Measurements from ENCODE around the gene ENSA. TPM values are rescaled to one million over a fixed set of nuclear protein-coding genes. Genes with fewer than 3 reads are reported as not detected.
"Not testable (repeated sequence)": the region's sequence is repeated elsewhere in the genome, so short reads cannot be mapped to it uniquely, and the experiment has no call there.

ENSA gene
- total and polyA plus RNA-seq, 3 experiments from 2014 or later: 72.5 to 252 (median 249) TPM

DNA sequence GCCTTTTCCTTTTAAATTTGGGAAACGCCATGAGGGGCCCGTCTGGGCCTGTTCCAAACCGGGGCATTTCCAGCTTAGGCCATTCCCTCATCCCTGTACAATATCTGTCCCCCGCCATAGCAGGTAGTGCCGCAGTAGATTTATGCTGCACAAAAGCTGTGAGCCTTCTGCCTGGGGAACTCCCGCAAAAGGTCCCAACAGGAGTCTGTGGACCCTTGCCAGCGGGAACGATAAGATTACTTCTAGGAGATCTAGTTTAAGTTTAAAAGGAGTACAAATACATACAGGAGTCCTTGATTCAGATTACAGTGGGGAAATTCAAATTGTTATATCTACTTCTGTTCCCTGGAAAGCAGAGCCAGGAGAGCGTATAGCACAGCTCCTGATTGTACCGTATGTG lies 25.2 kb upstream of the ENSA start:
- H3K36me3 ChIP-seq (ENCODE audit: insufficient read depth, low read length): peaks cover 11% of the 10 kb centered on the region
- POLR2A ChIA-PET; H3K4me3 Mint-ChIP-seq; H3K27ac ChIP-seq (ENCODE audit: low read depth, low read length); DNase-seq; H3K4me1 ChIP-seq (ENCODE audit: insufficient read depth, low read length); H3K9me3 ChIP-seq (ENCODE audit: low read length); H3K27me3 Mint-ChIP-seq; H3K4me3 ChIP-seq (ENCODE audit: low read length); H3K4me1 Mint-ChIP-seq; H3K27me3 ChIP-seq (ENCODE audit: insufficient read depth, low read length, poor library complexity, severe bottlenecking); H3K9me3 Mint-ChIP-seq: not testable (repeated sequence)
- Mint-ChIP-seq H3K36me3 (peaks cover 0 to 59% (median 12%) of the 10 kb centered on the region in 3 donors), H3K27ac (peak overlapping the region in 1 of 8 donors; percentile 77)
- CTCF ChIA-PET: interaction anchor here (1.6 kb wide), 1 partner anchor 94 kb away, joined by 4 read pairs; no protein-coding TSS in a partner anchor

DNA sequence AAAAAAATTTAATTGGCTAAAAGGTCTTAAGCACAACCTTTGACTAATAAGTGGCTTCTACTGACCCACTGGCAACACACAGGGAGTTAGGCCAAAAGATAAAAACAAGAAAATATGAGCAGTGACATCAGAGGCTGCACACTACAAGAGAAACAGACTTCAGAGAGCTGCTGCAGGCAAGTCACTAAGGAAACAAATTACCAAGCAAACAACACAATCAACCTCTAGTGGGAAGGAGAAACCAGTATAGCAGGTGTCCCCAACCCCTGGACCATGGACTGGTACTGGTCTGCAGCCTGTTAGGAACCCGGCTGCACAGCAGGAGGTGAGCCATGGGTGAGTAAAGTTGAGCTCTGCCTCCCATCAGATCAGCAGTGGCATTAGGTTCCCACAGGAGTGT lies 20.8 kb upstream of the ENSA start:
- no peaks in the 10 kb centered on the region for H3K4me1 ChIP-seq (ENCODE audit: insufficient read depth, low read length)
- no peak overlapping the region for H3K27ac ChIP-seq (ENCODE audit: low read depth, low read length)
- Mint-ChIP-seq H3K4me1 (peaks cover 2 to 7% (median 6%) of the 10 kb centered on the region in 3 donors), H3K4me3 (no peak overlapping the region), H3K36me3 (peaks cover 0 to 64% (median 11%) of the 10 kb centered on the region in 3 donors), H3K27ac (no peak overlapping the region), H3K9me3 (no peaks in the 10 kb centered on the region), H3K27me3 (peaks cover 0 to 2% of the 10 kb centered on the region in 2 donors)
- ChIA-PET CTCF (no interaction called here), POLR2A (no interaction called here)
- no peaks in the 10 kb centered on the region for H3K9me3 ChIP-seq (ENCODE audit: low read length)
- no peak overlapping the region for H3K4me3 ChIP-seq (ENCODE audit: low read length)
- no peak for DNase-seq
- peaks cover 39% of the 10 kb centered on the region for H3K36me3 ChIP-seq (ENCODE audit: insufficient read depth, low read length)
- no peaks in the 10 kb centered on the region for H3K27me3 ChIP-seq (ENCODE audit: insufficient read depth, low read length, poor library complexity, severe bottlenecking)

DNA sequence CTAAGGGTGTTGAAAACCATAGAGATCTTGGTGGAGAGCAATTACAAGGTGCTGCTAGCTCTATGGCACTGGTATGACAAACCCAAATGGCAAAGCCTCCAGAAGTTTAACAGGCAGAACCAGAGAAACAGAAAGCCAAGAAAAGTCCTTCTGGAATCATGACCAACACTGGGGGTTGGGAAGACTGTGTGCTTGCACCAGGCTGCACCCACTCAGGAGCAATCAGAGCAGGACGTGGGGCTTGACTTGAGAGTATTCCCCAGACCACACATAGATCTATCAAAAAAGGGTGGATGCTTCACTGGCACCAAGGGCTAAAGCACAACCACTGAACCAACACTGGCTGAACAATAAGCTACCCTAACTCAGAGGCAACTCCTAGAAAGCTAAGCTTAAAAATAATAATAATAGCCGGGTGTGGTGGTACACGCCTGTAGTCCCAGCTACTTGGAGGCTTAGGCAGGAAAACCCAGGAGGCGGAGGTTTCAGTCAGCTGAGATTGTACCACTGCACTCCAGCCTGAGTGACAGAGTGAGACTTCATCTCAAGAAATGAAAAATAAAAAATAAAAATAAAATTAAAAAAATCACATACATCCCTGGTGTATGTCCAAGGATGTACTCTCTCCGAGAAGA lies 20.1 kb upstream of the ENSA start:
- Histone ChIP-seq H3K27ac (ENCODE audit: low read depth, low read length) (no peak overlapping the region), H3K27me3 (ENCODE audit: insufficient read depth, low read length, poor library complexity, severe bottlenecking) (no peaks in the 10 kb centered on the region), H3K36me3 (ENCODE audit: insufficient read depth, low read length) (peaks cover 39% of the 10 kb centered on the region), H3K4me1 (ENCODE audit: insufficient read depth, low read length) (no peaks in the 10 kb centered on the region), H3K4me3 (ENCODE audit: low read length) (no peak overlapping the region), H3K9me3 (ENCODE audit: low read length) (no peaks in the 10 kb centered on the region)
- peaks cover 2 to 7% (median 6%) of the 10 kb centered on the region in 3 donors for H3K4me1 Mint-ChIP-seq
- no peak for DNase-seq
- POLR2A ChIA-PET: no interaction called here
- peaks cover 0 to 61% (median 8%) of the 10 kb centered on the region in 3 donors for H3K36me3 Mint-ChIP-seq
- no peak overlapping the region for H3K4me3 Mint-ChIP-seq
- H3K27ac Mint-ChIP-seq: no peak overlapping the region
- H3K9me3 Mint-ChIP-seq: no peaks in the 10 kb centered on the region
- CTCF ChIA-PET: no interaction called here
- peaks cover 0 to 2% of the 10 kb centered on the region in 2 donors for H3K27me3 Mint-ChIP-seq

DNA sequence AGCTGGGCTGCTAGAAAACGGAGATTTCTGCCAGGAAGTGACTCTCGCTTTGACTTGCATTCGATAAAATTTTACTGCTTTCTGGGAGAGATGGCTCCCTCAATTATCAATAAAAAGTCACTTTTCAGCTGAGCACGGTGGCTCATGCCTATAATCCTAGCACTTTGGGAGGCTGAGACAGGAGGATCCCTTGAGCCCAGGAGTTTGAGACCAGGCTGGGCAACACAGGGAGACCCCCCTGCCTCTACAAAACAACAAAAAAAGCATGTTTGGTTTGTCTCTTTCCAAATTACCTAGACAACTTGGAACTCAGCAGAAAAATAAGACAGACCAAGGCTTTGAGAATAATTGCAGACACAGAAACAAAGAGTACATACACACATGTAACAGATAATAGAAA lies 12.9 kb upstream of the ENSA start:
- H3K9me3 Mint-ChIP-seq: no peaks in the 10 kb centered on the region
- no peak overlapping the region for H3K4me3 Mint-ChIP-seq
- H3K4me1 Mint-ChIP-seq: no peaks in the 10 kb centered on the region
- H3K36me3 Mint-ChIP-seq: peaks cover 0 to 18% (median 2%) of the 10 kb centered on the region in 3 donors
- DNase-seq: no peak
- H3K36me3 ChIP-seq (ENCODE audit: insufficient read depth, low read length): peaks cover 11% of the 10 kb centered on the region
- CTCF ChIA-PET: no interaction called here
- H3K4me1 ChIP-seq (ENCODE audit: insufficient read depth, low read length): no peaks in the 10 kb centered on the region
- H3K4me3 ChIP-seq (ENCODE audit: low read length): no peak overlapping the region
- H3K27ac ChIP-seq (ENCODE audit: low read depth, low read length): no peak overlapping the region
- no peak overlapping the region for H3K27ac Mint-ChIP-seq
- no peaks in the 10 kb centered on the region for H3K9me3 ChIP-seq (ENCODE audit: low read length)
- no peaks in the 10 kb centered on the region for H3K27me3 ChIP-seq (ENCODE audit: insufficient read depth, low read length, poor library complexity, severe bottlenecking)
- H3K27me3 Mint-ChIP-seq: no peaks in the 10 kb centered on the region
- POLR2A ChIA-PET: no interaction called here

DNA sequence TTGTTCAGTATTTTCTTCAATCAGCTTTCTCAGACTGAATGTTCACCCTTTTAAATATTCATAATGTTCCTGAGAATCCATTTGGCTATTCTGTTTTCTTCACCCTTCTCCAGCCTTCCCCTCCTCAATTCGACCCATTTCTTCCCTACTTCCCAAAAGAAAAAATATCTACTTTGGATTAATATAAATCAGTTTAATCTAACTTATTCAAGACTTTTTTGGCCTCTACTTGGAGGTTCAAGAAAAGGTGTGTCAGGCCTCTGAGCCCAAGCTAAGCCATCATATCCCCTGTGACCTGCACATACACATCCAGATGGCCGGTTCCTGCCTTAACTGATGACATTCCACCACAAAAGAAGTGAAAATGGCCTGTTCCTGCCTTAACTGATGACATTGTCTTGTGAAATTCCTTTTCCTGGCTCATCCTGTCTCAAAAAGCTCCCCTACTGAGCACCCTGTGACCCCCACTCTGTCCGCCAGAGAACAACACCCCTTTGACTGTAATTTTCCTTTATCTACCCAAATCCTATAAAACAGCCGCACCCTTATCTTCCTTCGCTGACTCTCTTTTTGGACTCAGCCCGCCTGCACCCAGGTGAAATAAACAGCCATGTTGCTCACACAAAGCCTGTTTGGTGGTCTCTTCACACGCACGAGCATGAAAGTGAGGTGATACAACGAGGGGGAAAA lies 11.9 kb upstream of the ENSA start:
- H3K27me3 Mint-ChIP-seq; DNase-seq; H3K9me3 Mint-ChIP-seq; H3K9me3 ChIP-seq (ENCODE audit: low read length); H3K4me1 ChIP-seq (ENCODE audit: insufficient read depth, low read length); POLR2A ChIA-PET; H3K27ac ChIP-seq (ENCODE audit: low read depth, low read length); H3K4me3 Mint-ChIP-seq; H3K4me1 Mint-ChIP-seq; H3K4me3 ChIP-seq (ENCODE audit: low read length); H3K36me3 Mint-ChIP-seq; H3K27me3 ChIP-seq (ENCODE audit: insufficient read depth, low read length, poor library complexity, severe bottlenecking); CTCF ChIA-PET; H3K36me3 ChIP-seq (ENCODE audit: insufficient read depth, low read length): not testable (repeated sequence)
- peak overlapping the region in 1 of 8 donors; percentile 24 for H3K27ac Mint-ChIP-seq

DNA sequence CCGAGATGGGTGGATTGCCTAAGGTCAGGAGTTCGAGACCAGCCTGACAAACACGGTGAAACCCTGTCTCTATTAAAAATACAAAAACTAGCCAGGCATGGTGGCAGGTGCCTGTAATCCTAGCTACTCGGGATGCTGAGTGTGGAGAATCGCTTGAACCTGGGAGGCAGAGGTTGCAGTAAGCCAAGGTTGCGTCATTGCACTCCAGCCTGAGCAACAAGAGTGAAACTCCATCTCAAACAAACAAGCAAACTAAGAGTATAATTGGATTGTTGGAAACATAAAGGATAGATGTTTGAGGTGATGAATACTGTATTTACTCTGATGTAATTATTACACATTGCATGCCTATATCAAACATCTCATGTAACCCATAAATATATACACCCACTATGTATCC lies 9.0 kb upstream of the ENSA start:
- H3K27ac ChIP-seq (ENCODE audit: low read depth, low read length); H3K27ac Mint-ChIP-seq; POLR2A ChIA-PET; DNase-seq; H3K27me3 Mint-ChIP-seq; CTCF ChIA-PET; H3K27me3 ChIP-seq (ENCODE audit: insufficient read depth, low read length, poor library complexity, severe bottlenecking); H3K4me3 ChIP-seq (ENCODE audit: low read length); H3K9me3 Mint-ChIP-seq; H3K36me3 ChIP-seq (ENCODE audit: insufficient read depth, low read length); H3K4me1 Mint-ChIP-seq; H3K36me3 Mint-ChIP-seq; H3K4me1 ChIP-seq (ENCODE audit: insufficient read depth, low read length); H3K4me3 Mint-ChIP-seq; H3K9me3 ChIP-seq (ENCODE audit: low read length): not testable (repeated sequence)

DNA sequence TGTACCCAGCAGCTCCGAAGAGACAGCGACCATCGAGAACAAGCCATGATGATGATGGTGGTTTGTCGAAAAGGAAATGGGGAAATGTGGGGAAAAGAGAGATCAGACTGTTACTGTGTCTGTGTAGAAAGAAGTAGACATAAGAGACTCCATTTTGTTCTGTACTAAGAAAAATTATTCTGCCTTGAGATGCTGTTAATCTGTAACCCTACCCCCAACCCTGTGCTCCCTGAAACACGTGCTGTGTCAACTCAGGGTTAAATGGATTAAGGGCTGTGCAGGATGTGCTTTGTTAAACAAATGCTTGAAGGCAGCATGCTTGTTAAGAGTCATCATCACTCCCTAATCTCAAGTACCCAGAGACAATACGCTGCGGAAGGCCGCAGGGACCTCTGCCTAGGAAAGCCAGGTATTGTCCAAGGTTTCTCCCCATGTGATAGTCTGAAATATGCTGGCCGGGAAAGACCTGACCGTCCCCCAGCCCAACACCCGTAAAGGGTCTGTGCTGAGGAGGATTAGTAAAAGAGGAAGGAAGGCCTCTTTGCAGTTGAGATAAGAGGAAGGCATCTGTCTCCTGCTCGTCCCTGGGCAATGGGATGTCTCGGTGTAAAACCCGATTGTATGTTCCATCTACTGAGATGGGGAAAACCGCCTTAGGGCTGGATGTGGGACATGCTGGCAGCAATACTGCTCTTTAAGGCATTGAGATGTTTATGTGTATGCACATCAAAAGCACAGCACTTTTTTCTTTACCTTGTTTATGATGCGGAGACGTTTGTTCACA lies 5.6 kb upstream of the ENSA start:
- H3K27me3 ChIP-seq (ENCODE audit: insufficient read depth, low read length, poor library complexity, severe bottlenecking); H3K9me3 Mint-ChIP-seq; POLR2A ChIA-PET; H3K27ac Mint-ChIP-seq; H3K36me3 Mint-ChIP-seq; H3K36me3 ChIP-seq (ENCODE audit: insufficient read depth, low read length); DNase-seq; H3K4me3 ChIP-seq (ENCODE audit: low read length); H3K4me1 Mint-ChIP-seq; H3K27ac ChIP-seq (ENCODE audit: low read depth, low read length); H3K27me3 Mint-ChIP-seq; H3K9me3 ChIP-seq (ENCODE audit: low read length); CTCF ChIA-PET; H3K4me1 ChIP-seq (ENCODE audit: insufficient read depth, low read length): not testable (repeated sequence)
- H3K4me3 Mint-ChIP-seq: peak overlapping the region in 1 of 7 donors; percentile 22

DNA sequence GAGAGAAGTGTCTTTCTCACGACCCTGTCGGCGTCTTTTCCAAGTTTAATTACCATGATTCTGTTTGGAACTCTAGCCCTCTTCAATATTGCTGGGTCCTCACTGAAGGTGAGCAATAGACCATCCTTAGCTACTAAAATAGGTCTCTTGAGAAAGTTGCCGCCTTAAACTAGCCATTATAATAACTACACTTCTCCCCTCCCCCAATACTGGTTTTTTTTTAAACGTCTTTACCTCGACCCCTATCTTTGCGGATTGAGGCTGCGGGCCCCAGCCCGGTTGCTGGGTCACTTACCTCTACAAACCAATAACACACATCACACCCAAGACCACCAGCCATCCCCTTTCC lies 672 bp downstream of the ENSA start:
- Histone ChIP-seq H3K4me3 (ENCODE audit: low read length) (peak overlapping the region; percentile 75), H3K27ac (ENCODE audit: low read depth, low read length) (peak overlapping the region; percentile 92), H3K4me1 (ENCODE audit: insufficient read depth, low read length) (peaks cover 21% of the 10 kb centered on the region), H3K36me3 (ENCODE audit: insufficient read depth, low read length) (peaks cover 20% of the 10 kb centered on the region), H3K9me3 (ENCODE audit: low read length) (no peaks in the 10 kb centered on the region), H3K27me3 (ENCODE audit: insufficient read depth, low read length, poor library complexity, severe bottlenecking) (no peaks in the 10 kb centered on the region)
- CTCF ChIA-PET: interaction anchor here (1.2 to 5.4 kb wide), 7 partner anchors 9 to 69 kb away, joined by 4 to 77 read pairs (median 4); partner anchors contain the start of genes GOLPH3L and MCL1
- no peak overlapping the region for H3K27ac Mint-ChIP-seq
- H3K9me3 Mint-ChIP-seq: no peaks in the 10 kb centered on the region
- H3K36me3 Mint-ChIP-seq: peaks cover 4 to 39% (median 16%) of the 10 kb centered on the region in 3 donors
- no peak for DNase-seq
- H3K4me1 Mint-ChIP-seq: peaks cover 10 to 21% (median 21%) of the 10 kb centered on the region in 3 donors
- H3K27me3 Mint-ChIP-seq: no peaks in the 10 kb centered on the region
- H3K4me3 Mint-ChIP-seq: no peak overlapping the region
- POLR2A ChIA-PET: interaction anchor here (0.5 to 1.9 kb wide), 14 partner anchors 8 to 395 kb away, joined by 3 to 51 read pairs (median 6); partner anchors contain the start of genes CERS2, FALEC, GOLPH3L and MCL1

Data from CD8-positive, alpha-beta memory T cell (primary cell).